HCEC 1CT (cell line): ENCODE results near the gene MFSD12.
"Not testable (repeated sequence)": the region's sequence is repeated elsewhere in the genome, so short reads cannot be mapped to it uniquely, and the experiment has no call there.

Source experiments
- DNase-seq: peaks from one replicate; pipeline ENCODE4 v3.0.0-alpha.2; 2017

The MFSD12 gene

DNA sequence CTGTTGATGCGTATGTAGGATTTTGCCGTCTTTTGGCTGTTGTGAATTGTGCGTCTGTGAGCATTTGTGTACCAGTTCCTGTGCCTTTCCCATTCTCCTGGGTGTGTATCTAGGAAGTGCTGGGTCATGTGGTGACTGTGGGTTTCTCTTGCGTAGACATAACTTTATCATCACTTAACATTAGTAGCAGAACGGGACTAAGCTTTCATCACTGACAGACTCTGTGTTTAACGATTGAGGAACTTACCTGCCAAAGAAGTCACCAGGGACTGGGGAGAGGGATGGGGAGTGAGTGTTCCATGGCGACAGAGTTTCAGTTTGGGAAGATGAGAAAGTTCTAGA, 36.3 kb downstream of the MFSD12 start:
- no peak for DNase-seq

DNA sequence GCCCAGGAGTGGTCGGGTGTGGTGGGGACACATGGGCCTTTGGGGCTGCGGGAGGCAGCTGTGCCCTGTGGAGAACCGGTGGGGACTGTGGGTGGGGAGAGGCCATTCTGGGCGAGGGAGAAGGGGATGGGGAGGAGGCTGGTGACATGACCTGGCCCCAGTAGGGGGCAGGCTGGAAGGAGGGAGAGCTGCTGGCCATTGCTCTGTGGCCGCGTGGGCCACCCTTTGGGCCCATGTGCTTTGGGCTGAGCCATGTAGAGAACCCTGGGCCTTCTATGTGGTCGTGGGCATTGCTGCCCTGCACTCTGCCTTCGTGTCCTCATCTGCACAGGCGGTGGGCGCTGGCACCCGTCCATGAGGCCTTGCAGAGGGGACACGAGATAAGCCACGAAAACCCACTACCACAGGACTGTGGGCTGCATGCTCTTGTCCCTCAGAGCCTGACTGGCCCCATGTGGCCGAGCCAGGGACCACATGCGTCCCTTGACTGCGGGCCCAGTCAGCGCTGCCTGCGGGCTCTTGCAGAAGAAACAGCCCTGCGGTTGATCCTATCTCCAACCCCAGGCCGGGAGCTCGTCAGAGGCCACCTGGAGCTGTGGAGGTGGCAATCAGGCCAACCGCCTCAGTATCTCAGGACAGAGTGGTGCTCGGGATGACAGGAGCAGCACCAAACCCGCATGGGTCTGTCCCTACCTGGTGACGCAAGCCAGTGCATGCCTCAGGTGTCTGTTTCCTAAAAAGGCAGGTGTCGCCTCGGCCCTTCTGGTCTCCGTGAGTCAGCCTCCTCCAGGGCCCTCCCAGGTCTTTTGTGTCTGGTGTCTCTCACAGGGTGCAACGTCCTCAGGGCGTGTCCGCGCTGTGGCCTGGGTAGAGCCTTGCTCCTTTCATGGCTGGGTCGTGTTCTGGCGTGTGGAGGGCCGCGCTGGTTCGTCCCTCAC, 37.0 kb downstream of the MFSD12 start:
- no peak for DNase-seq

DNA sequence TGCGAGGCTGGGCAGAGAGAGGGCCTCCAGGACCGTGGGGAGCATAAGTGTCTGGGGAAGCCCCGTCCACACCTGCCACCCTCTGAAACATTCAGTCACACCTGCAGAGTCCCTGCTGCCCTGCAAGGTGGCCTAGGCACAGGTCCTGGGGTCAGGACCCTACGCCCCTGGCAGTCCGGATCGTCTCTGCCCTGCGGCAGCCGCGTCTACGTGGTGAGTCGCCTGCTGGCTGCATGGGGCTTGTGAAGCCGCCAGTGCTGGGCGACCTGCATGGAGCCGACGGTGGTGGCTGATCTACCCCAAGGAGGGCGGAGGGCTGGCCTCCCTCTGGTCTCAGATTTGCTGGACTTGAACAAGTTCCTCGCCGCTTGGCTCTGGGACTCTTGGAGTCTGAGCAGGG, 38.3 kb downstream of the MFSD12 start:
- DNase-seq = no peak

DNA sequence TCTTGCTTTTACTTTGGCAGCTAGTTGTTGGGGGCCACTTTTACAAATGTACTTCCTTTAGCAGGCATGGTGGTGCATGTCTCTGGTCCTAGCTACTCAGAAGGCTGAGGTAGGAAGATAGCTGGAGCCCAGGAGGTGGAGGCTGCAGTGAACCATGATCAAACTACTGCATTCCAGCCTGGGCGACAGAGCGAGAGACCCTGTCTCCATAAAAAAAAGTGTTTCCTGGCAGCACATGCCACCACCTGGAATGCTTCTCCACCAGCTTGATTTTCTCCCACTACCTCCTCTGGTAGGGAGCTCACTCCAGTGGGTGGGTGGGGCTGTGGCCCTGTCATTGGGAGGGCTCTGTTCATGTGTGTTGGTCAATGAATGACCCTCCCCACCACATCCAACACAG, 38.7 kb downstream of the MFSD12 start:
- DNase-seq = no peak

DNA sequence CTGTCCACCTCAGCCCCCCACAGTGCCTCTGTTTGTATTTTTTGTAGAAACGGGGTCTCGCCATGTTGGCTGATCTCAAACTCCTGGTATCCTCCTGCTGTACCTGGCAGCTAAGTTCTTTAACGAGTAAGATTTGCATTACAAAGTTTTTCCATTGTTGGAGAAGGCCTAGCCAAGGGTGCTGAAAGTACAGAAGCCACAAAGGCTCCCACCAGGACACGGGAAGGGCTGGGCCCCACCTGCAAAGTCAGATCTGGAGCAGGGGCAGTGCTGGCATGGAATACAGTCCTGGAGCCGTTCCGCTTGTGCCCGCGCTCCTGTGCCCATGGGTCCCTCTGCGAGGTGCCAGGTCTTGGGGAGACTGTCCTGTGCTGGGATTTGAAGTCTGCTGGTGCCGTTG, 39.1 kb downstream of the MFSD12 start:
- DNase-seq = no peak

DNA sequence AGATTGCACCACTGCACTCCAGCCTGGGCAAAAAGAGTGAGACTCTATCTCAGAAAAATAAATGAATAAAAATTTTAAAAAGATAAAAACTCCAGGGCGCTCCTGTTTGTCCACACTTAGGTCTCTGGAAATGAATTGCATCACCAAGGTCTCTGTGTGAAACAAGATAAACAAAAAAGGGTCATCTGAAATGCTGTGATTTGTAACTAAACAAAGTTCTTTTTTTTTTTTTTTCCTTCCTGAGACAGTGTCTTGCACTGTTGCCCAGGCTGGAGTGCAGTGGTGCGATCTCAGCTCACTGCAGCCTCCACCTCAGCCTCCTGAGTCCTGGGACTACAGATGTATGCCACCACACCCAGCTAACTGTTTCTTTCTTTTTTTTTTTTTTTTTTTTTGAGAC, 39.7 kb downstream of the MFSD12 start:
- no peak for DNase-seq

DNA sequence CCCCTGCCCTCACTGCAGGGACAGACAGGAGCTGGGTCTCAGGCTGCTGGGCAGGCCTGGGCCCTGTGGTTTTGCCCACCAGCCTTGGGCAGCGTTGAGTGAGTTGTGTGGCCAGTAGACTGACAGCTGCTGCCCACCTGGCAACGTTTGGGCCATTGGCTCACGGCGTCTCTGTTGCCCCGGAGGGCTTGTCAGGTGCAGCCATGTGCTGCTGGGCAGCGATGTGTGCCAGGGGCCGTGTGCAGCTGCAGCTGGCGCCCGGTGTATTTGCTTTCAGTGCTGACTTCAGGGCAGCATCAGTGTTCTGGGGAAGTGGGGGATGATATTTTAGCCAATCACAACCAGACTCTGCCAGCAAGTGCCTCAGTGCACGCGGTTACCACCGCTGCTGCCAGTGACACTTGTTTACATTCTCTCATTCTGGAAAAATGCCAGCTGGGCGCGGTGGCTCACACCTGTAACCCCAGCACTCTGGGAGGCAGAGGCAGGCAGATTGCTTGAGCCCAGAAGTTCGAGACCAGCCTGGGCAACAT, 40.6 kb downstream of the MFSD12 start:
- no peak for DNase-seq

DNA sequence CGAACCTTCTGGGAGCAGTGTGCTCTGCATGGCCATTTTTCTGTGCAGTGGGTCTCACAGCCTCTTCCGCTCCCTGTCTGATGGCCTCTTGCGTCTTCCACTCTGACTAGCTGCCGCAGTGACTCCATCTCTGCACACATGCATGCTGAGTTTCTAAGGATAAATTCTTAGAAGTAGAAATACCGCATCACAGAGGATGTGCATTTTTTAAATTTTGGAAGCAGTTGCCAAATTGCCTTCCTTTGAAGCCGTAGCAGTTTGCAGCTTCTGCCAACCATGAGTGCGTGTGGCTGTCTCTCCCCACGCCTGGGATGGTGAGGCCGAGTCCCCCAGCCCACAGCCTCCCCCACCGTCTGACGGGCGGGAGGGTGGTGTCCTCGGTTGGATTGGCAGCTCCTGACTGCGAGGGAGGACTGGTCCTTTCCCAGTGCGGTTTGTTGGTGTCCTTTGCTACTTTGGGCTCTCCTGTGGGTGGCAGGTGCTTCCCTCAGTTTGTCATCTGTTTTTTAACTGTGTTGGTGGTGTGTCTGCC, 41.4 kb downstream of the MFSD12 start:
- DNase-seq = no peak

DNA sequence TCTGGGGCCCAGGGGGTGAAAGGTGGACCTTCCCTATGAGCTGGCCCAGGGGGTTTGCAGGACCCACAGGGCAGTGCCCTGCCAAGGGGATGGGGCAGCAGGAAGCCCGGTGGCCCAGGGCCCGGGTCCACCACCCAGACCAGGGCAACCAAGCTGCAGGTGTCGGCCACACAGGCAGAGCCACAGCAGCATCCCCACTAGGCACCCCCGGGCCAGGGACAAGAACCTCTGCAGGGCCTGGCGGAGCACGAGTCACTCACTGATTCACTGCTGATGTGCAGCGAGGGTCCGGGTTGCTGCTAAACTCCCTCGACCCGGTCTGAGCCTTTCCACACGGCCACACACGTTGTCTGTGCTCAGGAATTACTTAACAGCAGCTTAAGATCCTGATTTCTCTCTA, 42.5 kb downstream of the MFSD12 start:
- peak; percentile 39 for DNase-seq

DNA sequence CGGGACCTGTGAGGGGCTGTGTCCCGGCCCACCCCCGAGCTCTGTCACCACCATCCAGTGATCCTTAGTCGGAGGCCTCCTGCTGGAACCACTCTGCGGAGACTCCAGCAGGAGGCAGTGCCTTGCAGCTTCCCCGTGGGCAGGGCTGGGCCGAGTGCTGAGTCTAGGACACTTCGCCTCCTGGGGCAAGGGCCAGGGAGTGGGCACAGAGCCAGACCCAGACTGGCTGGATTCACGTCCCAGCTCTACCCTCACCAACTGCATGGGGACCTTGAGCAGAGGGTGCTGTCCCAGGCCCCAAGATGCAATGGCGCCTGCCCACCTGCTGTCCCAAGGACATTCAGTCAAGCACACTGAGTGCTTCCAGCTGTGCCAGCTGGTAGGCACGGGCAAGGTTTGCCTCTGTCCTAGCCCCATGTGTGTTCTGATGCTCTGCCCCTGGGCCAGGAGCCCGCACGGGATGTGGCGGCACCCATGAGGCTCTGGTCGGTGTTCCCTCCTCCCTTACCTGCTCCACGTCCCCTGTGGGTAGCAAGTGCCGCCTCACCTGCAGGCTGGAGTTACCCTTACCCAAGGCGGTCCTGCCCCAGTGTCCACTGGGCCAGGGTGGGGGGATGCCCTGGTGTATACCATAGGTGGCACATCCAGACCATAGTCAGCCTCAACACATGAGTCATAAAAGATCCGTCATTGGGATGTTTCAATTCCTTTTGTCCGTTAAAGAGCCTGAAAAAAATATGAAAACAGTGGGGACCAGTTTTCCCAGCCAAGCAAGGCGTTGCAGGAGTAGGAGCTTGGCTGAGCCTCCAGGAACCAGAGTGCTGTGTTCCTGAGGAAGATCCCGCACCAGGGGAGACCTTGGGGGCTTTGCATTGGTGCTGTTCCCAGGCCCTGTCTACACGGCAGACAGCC, 43.9 kb downstream of the MFSD12 start:
- DNase-seq = no peak

DNA sequence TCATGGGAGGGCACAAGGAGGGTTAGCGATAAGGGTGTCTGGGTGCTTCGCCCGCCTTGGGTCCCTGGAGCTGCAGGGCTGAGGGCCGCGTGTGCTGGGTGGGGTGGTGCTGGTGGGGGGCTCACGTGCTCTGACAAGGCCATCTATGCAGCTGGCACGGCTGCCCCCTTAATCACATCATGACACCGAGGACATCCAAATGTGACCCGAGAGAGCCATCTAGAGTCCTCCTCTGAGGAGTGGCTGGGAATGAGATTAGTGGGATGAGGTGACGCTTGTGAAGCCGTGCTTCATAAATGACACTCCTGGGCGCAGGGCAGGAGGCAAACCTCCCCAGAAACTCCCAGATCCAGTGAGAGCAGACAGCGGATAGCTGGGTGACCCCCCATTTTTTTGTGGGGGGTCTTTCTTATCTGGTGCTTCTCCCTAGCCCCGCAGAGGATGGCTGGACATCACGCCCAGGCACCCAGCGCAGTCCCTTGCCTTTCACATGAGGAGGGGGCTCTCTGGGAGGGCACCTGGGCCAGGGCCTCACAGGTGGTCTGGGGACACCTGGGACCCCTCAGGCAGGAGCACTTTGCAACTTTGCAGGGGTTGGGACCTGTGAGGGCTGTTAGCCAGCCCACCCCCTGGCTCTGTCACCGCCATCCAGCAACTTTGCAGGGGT, 44.7 kb downstream of the MFSD12 start:
- DNase-seq = no peak

DNA sequence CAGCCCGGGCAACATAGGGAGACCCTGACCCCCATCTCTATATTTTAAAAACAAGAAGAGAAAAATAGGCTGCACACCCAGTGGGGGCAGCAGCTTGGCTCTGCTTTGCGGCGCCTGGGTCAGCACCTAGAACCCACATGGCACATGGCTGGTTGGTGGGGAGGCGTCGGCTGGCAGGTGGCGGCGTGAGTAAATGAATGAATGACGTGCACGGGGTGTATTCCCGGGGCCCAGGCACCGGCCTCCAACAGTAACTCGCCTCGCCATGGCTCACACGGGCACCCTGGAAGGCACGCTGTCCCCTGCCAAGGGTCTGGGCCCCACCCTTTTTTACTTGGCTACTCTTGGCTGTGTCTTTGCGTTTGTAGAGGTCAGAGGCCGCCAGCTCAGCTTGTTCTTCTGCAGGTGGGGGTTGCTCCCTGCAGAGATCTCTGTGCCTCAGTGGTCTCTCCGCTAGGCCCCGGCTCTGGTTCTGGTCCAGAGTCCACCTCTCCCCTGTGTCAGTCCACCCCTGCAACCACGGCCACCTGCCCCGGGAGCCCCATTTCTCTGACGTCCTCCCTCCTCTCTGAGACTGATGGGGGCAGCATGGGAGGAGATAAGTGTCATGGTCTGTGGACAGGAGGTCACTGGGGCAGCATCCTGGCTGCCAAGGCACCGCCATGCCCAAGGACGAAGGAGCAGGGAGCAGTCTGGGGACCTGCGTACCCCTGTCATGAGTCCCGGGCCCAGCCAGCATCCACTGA, 45.7 kb downstream of the MFSD12 start:
- no peak for DNase-seq

DNA sequence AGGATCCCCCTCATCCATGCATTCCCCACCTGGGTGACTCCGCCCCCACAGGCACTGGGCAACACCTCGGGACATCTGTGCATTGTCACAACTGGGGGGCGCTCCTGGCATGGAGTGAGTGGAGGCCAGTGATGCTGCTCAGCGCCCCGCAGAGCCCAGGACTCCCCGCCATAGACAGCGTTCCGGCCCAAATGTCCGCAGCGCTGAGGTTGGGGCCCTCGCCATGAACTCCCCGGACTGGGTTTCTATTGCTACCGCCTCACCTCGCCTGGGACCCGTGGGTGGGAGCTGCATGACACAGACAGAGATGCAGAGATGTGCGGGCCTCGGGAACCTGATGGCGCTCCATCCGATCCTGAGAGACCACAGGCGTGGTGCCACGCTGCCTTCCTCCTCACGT, 46.7 kb downstream of the MFSD12 start:
- no peak for DNase-seq

DNA sequence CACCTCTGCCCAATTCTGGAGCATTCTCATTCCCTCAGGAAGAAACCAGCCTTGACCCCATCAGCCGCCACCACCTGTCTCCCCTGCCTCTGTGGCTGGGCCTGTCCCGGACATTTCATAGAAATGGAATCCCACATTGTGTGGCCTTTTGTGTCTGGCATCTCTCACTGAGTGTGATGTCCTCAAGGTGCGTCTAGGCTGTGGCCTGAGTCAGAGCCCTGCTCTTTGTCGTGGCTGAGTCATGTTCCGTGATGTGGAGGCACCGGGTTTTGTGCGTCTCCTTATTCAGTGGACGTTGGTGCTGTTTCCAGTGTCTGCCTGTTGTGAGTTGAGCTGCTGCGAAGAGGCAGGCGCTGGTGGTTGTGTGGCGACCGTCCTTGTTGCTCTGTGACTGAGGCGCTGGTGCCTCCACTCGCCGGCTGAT, 47.8 kb downstream of the MFSD12 start:
- peak; percentile 40 for DNase-seq

DNA sequence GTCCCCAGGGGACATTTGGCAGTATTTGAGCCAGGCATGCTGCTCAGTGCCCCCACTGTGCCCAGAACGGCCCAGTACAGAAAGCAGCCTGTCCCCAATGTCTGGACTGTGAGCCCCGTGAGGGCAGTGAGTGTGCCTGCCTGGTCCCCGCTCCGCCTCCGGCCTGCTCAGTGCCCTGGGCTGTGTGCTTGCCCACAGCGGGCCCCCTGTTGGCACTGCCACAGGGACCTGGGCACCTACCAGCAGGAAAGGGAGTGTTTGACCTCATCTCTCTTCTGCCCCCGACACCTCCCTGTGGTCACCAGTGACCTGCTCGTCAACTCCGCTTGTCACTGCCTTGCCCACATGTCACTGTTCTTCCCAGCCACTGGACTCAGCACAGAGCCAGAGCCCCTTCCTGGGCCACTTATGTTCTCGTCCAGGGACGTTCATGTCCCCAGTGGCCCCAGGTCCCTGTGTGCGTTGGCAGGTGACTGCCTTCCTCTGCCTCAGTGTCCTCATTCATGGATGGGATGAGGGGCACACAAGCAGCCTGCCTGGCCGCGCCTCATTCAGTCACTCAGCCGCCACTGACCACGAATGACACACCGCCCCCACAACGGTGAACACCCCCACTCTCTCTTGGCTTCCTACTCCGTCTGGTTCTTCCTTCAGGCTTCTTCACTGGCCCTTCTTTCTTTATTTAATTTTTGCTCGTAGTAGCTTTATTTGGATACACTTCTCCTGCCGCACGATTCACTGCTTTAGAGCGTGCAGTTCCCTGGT, 48.4 kb downstream of the MFSD12 start:
- DNase-seq = no peak

DNA sequence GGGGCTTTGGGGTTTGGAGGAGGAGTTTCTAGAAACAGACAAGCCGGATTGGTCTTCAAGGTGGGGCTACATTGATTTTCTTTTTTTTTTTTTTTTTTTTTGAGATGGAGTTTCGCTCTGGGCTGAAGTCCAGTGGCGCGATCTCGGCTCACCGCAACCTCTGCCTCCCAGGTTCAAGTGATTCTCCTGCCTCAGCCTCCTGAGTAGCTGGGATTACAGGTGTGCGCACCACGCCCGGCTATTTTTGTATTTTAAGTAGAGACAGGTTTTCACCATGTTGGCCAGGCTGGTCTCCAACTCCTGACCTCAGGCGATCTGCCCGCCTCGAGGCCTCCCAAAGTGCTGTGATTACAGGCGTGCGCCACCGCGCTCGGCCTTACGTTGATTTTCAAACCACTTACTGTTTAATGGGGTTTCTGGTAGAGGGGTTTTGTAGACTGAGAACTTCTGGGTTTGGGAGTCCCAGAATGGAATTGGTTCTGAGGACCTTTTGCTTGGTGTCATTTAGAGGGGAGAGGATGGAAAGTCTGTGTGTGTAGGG, 49.2 kb downstream of the MFSD12 start:
- DNase-seq = not testable (repeated sequence)

DNA sequence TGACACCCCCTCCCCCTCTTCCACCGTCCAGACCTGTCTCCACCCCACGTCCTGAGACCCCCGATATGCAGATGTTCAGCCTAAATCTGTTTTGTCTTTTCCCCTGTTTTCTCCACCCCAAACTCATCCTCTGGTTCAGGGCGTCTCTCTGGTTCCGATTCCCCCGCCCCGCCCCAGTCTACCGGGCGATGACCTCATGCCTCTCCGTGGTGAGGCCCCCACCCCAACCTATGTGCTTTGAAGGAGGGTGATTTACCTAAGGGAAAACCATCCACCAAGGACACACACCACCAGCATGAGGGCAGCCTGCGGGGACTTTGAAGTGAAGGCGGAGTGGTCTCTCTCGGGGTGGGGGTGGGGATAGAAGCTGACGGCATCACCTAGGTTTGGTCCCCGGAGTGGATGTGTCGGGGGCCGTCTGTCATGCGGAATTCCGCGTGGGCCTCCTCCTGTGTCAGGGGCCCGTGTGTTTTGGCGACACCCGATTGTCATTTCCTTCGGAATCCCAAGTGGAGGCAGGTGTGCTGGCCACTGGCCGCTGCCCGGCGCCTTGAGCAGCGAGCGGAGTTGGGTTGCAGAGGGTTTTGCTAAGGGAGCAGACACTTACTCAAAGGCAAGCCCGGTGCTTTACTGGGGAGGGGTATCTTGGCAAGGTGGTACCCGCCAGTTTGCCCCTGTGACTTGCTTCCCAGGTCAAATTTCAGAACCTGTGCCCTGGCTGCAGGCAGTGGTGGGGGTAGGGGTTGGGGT, 49.8 kb downstream of the MFSD12 start:
- DNase-seq = no peak

DNA sequence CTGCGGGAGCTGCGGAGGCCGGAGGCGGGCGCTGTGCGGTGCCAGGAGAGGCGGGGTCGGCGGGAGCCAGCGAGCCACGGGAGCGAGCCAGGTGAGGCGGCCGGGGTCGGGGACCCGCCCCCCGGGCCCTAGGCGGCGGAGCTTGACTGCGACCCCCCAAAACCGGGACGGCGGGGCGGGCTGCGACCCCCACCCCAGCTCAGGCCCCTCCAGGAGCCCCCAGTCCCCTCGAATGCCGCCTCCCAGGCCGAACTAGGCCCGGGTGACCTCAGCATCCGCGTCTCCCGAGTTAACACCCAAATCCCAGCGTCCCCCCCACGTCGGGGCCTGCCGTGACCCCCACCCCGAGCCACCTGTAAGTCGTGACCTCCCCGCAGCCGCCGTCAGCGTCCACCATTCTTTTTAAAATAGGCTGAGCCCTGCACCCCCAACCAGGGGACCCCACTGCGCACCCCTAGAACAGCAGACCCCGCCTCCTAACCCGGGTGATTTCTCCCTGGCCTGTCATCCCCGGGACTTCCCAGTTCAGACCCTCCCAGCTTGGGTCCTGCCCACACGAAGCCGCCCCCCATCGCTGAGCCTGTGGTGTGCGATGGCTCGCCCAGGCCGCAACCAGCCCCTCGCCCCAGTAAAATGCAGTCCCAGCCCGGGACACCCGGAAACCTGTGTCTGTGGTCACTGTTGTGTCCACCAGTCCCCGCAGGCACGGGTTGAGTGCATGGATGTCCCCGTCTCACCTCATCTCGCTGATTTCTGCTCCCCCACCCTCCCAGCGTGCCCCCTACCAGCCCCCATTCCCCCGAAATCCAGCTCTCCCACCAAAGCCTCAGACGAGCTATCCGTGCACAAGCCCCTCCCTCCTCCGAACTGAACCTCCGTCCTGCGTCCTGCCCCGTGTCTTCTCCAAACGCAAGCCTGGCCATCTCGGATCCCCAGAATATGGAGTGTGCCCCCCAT, 50.7 kb downstream of the MFSD12 start:
- no peak for DNase-seq
